GM18873 (cell line): ENCODE results near the gene ZHX3.
"Not testable (repeated sequence)": the region's sequence is repeated elsewhere in the genome, so short reads cannot be mapped to it uniquely, and the experiment has no call there.

Source experiments
- ATAC-seq: cut with Tn5 transposase; IDR thresholded peaks from one replicate; pipeline ENCODE4 v1.9.1; 2021; ENCODE audit warnings: mild to moderate bottlenecking, moderate library complexity, moderate number of reproducible peaks; ENCODE audit not compliant: unreplicated experiment, low FRiP score

The ZHX3 gene

GRCh38 chr20:41141153-41141815 lies 176.2 kb downstream of the ZHX3 start:
- no peak for ATAC-seq

- no peak for ATAC-seq
These were observed 177.1 kb downstream of the ZHX3 start for GRCh38 chr20:41140226-41141133.

- ATAC-seq, result no peak
These were observed 178.1 kb downstream of the ZHX3 start for GRCh38 chr20:41139227-41140093.

GRCh38 chr20:41138475-41139226 lies 178.9 kb downstream of the ZHX3 start:
- ATAC-seq, result no peak

GRCh38 chr20:41137614-41138474 lies 179.7 kb downstream of the ZHX3 start:
- ATAC-seq, result no peak

- ATAC-seq, result no peak
These were observed 180.6 kb downstream of the ZHX3 start, which contains the start of gene PLCG1 for GRCh38 chr20:41136680-41137613. Gene PLCG1, plus strand, starts transcription at chr20:41137543. Its CDS starts 99 bp downstream, at chr20:41137642.

GRCh38 chr20:41135888-41136679 lies 181.4 kb downstream of the ZHX3 start:
- ATAC-seq, result no peak

- ATAC-seq, result no peak
These were observed 182.2 kb downstream of the ZHX3 start for GRCh38 chr20:41135187-41135887.

GRCh38 chr20:41134362-41135186 lies 183.0 kb downstream of the ZHX3 start:
- ATAC-seq, result no peak

- ATAC-seq, result peak; percentile 62
These were observed 183.7 kb downstream of the ZHX3 start for GRCh38 chr20:41133709-41134361.

- not testable (repeated sequence) for ATAC-seq
These were observed 185.1 kb downstream of the ZHX3 start for GRCh38 chr20:41132388-41132775.

- no peak for ATAC-seq
These were observed 185.7 kb downstream of the ZHX3 start for GRCh38 chr20:41131594-41132387.
